Daoy (cell line): ENCODE results near the gene TPK1. TPM values are rescaled to one million over a fixed set of nuclear protein-coding genes. Genes with fewer than 3 reads are reported as not detected.
A peak's percentile ranks its signal among the peaks of the same experiment; 100 is the strongest.
"Not testable (repeated sequence)": the region's sequence is repeated elsewhere in the genome, so short reads cannot be mapped to it uniquely, and the experiment has no call there.

ENCODE experiments used
- DNase-seq: peaks from one replicate; pipeline ENCODE4 v3.0.0-alpha.2; 2015; ENCODE audit warnings: low read depth
- total RNA-seq: library from RNA; depleted of rRNA; stranded (reverse); fragments of >200 nt; shearing (Covaris generic); gene quantifications from 2 replicates; pipeline ENCODE4 v1.2.3, GENCODE V29; 2014

The TPK1 gene
- total RNA-seq, 1 experiment from 2014 or later, result 9.0 TPM

DNA sequence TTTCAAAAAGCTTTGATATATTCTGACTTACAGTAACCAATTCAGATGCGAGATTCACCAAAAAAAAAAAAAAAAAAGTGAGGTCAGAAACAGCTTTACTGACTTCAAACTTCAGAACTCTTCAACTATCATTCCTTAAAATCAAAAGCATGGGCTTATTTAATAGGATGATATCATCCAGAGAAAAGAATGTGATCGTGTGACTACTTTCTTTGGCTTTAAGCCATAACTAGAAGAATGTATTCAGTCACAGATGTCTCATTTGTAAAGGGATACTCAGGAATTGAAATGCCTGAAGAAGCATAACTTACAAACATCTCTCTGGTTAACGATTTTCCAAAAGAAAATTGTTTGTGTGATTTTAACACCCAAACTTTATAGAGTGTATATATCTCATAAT lies 11.5 kb downstream of the TPK1 start:
- peak; percentile 63 for DNase-seq

DNA sequence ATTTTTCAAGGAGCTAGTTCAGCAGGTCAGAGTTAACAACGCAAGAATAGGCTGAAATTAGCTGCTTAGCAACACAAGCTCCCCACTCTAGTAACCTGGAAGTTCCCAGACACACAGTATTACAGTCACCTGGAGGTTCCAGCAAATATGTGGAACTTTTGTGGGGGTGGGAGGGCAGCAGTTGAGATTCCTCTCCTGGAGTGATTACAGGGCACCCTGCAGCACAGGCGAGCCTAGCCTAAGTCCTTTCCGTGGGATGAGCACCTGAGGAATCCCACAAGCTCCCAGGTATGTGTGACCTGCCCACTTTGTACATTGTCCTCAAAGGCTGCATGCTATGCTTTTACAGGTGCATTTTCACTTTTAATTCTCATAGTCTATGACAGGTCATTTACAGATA lies 13.6 kb downstream of the TPK1 start:
- DNase-seq, result no peak

DNA sequence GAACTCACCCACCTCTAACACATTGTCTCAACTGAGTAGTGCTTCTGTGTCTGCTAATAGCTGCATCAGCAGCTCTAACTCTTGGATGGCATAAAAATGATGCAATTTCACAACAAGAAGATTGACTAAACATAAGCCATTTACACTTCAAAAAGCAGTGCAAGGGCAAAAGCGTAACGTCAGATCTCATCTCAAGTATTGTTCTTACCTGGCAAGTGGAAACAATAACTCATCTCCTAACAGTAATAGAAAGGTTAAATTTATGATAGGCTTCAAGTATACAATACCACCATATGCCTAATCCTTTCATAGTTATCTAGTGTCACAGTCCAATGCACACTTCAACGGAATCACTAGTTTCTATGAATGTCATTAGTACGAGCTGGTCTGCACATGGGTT lies 14.8 kb downstream of the TPK1 start:
- DNase-seq, result no peak

DNA sequence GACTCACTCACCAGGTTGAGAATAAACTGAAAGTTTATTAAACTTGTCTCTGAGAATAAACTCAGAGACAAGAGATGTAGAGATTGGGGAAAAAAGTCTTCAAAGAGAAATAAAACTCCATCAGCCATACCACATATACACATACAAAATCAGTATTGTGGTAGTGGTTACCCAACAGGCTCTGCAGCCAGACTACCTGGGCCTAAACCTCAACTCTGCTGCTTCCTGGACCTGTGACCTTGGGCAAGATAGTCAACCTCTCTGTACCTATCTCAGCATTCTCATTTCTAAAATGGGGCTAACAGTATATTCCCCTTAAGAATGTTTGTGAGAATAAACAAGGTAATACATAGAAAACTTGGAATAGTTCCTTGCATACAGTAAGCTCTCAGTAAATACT lies 15.3 kb downstream of the TPK1 start:
- DNase-seq, result no peak

DNA sequence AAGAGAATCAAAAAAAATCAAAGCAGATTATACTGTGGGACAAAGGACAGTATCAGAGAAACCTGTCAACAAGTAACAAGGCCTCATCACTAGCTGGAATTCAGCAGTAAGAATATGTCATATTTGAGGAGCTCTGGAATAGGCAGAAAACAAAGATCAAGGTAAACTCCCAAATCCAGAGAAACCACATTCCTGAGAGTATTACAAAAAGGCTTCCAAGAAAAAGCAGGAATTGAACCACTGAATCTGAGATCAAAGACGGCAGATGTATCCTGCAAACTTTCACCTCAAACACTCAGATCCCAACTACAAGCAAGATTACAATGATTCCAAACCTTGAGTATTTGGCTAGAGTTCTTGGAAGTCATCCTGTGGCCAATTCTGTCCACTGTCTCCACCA lies 16.3 kb downstream of the TPK1 start:
- no peak for DNase-seq

DNA sequence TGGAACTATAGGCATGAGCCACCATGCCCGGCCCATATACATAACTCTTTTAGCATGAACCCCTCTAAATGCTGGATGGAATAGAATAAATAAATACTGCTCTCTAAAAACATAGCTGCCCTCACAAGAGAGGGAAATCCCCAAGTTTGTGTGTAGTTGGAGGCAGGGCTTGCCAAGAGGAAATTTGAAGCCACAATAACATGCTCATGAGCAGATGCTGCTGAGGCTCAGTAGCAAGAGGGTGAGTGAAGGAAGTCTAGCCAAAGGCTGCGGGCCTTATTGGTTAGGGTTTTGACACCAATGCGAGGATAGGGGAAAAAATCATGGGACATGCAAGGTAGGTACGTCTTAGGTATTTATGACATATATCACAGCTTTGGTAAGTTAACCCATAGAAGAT lies 17.3 kb downstream of the TPK1 start:
- DNase-seq, result peak; percentile 60

DNA sequence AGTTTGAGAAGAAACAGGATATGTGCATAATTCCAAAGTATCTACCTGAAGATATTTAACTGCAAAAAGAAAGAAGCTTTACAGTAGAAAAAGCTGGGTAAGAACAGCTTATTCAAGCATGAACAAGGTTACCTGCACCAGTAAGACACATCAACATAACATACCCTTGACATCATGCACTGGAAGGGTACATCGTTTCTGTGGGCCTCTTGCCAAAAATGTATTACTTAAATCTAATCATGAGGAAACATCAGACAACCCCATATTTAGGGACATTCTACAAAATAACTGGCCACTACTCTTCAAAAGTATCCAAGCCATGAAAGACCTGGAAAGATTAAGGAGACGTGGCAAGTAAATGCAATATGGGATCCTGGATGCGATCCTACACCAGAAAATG lies 18.9 kb downstream of the TPK1 start:
- DNase-seq, result no peak

DNA sequence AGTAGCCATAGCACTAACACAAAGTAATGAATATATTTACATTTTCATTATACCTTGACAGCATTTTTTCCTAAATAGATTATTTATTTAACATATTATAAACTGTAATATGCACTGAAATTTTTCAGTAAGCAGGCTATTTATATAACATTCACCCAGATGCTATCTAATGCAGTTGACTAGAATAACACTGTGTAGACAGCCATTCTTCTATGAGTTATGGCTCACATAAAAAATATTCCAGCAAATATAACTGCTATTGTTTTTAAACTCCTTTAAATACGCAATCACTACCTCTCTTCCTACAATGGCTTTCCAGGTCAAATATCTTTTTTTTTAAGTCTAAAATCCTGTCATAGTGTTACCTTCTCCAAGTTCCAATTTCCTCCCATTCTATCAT lies 21.6 kb downstream of the TPK1 start:
- DNase-seq, result no peak

DNA sequence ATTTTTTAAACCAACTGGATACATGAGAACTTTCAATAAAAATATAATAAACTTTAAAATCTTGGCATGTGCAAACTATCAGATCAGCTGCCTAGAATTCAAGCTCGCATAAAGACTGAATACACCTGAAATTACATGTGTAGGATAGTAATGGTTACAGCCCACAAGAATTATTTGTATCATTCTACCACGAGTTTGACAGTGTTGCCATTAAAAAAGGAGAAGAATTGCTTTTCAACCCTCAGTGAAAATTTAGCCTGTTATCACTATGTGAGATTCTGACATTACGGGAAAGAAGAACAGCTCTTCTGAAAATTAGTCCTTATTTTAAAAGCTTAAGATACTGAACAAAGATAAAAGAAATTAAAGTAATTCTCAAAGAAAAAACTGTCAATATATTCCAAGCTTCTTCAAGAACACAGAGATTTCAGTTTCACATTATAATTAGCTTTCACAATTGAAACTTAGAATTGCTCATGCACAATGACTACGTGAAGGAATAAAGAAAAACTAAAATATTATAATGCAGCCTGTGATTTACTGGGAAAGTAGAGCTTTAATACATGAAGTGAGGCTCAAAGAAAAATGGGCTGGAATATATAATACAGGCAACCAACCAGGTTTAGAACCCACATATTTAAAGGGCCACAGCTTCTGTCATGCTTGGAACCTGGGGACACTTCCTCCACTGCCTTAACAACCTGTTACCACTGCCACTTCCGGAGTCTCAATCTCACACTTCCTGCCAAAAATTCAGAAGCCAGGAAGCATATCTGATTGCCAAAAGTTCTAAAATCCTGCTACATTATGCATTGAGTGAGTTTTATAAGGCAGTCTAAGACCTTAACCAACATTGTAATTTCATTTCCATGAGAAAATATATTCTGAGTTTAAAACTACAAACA lies 23.2 kb downstream of the TPK1 start:
- DNase-seq, result no peak

DNA sequence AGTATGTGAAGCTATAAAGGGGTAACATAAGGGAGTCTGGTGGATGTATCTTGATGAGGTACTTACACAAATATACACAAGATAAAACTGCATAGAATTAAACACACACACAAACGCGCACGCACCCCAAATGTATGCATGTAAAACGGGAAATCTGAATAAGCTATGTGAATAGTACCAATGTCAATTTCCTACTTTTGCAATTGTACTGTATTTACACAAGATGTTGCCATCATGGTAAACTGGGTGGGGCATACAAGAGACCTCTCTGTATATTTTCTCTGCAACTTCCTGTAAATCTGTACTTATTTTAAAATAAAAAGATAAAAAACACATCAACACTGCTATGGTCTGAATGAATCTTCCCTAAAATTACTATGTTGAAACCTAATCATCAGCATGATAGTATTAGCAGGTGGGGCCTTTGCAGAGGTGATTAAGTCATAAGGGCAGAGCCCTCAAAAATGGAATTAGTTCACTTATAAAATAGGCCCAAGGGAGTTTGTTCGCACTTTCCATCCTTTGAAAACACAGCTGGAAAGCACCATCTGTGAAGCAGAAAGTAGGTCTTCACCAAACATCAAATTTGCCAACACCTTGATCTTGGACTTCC lies 30.1 kb downstream of the TPK1 start:
- no peak for DNase-seq

DNA sequence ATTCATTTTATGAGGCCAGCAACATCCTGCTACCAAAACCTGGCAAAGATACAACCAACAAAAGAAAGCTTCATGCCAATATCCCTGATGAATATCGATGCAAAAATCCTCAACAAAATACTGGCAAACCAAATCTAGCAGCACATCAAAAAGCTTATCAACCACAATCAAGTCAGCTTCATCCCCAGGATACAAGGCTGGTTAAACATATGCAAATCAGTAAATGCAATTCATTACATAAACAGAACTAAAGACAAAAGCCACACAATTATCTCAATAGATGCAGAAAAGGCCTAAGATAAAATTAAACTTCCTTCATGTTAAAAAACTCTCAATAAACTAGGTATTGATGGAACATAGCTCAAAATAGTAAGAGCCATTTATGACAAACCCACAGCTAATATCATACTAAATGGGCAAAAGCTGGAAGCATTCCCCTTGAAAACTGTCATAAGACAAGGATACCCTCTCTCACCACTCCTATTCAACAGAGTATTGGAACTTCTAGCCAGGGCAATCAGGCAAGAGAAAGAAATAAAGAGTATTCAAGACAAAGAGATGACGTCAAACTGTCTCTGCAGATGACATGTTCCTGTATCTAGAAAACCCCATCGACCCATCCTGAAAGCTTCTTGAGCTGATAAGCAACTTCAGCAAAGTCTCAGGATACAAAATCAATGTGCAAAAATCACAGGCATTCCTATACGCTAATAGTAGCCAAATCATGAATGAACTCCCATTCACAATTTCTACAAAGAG lies 35.0 kb downstream of the TPK1 start:
- not testable (repeated sequence) for DNase-seq

DNA sequence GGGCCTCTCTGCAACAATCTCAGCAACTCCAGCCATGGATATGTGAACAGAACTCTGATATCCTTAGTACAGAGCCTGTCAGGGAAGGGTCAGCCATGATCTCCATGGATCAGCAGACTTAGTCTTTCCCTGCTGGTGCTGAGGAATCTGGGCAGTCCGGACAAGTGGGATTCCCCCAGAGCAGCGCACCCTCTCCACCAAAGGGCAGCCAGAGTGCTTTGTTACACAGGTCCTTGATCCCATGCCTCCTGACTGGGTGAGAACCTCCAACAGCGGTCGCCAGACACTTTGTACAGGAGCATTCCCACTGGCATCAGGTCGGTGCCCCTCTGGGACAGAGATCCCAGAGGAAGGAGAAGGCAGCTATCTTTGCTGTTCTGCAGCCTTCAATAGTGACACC lies 38.9 kb downstream of the TPK1 start:
- DNase-seq, result no peak

DNA sequence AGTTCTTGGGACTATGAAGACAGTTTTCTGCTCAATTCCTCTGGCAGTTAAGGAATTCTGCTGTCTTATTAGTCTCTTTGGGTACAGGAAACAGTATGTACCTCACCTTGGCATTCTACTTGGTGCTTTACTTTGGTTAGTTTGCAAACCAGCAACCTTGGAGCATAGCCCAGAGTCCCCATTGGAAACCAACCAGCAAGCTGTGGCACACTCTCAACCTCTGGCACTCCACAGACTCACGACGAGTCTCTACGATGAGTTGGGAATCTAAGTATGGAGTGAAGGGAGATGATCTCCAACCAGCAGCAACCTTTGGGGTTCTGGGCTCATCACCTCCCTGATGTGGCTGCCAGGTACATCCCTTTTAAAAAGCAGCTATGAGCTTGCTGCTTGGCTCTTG lies 43.8 kb downstream of the TPK1 start:
- DNase-seq, result no peak

DNA sequence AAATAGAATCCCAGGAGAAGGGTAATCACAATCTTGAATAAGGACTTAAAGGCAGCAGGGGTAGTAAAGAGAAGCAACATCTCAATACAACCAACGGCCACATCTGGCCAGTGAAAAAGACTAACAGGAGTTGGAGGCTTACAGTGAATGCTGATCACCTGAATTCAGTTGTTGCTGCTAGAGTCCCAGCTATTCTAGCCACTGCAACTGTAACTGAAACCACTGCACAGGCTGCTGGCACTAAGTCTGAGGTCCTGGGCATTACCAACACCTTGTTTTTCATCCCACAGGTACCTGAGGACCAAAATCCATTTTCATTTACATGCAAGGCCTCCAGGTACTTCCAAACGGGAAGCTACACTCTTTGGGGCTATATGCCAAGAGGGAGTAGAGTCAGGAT lies 44.4 kb downstream of the TPK1 start:
- no peak for DNase-seq

DNA sequence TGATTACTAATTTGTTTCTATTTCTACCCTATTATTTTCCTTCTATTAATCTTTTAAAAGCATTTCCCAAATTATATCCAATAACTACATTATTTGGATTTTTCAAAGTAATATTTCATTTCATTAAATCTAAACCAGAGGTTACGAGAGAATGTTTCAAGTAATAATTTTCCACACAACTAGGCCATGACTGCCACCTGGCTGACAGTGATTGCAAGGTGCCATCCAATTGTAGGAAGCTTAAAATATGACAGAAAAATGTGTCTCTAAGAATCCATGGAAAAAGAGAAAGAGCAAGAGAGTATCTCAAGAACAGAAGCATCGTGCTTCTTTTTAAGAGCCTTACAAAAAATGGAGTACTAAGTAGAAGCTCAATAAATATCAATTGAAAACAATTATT lies 48.7 kb downstream of the TPK1 start:
- no peak for DNase-seq

DNA sequence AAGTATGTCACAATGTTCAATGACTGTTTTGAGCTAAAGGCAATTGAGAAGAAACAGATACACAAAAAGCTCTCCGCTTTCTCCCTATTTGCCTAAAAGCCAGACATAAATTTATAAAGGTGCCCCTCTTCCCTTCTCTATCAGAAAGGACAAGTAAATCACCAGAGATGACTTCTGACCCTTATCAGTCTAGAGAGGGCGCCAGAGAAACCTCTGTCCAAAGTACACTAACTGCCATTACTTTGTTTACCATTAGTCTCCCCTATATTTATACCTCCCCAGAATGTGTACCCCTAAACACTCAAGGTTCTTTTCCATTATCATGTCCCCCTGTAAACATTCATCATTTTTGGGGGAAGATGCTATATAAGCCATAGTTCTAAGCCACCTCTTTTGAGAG lies 49.3 kb downstream of the TPK1 start:
- DNase-seq, result no peak

DNA sequence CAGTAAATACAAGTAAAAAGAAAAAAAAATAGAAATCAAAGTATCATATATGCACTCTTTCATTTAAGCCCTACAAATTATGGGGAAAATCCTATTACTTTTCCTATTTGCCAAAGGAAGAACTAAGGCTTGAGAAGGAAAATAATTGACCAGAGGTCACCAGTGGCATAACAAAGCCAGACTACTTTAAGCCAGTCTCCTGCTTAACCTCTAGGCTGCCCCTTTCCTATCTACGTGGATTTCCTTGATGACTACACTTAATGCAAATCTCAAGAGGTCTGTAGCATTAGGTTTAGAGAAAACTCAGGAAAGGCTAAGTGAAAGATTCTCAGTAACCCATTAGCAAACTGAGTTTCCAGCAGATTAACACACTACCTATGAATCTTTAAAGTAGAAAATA lies 49.8 kb downstream of the TPK1 start:
- no peak for DNase-seq

DNA sequence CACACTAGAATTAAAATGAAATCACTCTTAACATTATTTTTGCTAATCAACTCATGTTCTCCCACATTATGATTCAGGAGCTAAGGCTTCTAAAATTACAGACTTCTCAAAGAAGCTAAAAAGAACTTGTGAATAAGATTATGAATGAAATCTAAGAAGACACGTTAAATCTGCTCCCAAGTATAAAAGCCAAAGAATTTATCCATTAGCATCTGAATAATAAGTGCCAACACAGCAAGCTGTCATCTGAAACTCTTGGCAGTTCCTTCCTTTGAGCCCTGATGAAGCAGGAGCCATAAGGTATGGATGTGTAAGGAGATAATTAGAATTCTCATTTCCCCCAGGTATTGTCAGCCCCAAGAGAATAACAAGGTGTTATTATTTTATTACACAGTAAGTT lies 50.3 kb downstream of the TPK1 start:
- DNase-seq, result no peak

DNA sequence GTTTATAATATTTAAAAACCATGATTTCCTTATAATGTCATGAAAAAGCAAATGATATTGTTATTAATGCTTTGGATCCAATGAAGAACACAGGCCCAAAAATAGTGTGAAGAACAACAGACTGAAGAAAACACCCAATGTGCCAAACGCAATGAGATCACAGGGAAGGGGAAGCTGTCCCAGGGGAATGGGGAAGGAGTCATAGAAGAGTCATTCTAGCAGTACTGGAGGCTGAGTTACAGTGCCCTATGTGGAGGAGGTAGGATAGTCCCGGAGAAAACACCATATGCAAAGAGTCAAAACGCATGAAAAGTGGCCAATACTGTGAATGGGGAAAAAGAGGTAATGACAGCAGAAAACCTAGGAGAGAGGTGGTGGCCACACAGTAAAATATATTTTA lies 50.9 kb downstream of the TPK1 start:
- peak; percentile 74 for DNase-seq

DNA sequence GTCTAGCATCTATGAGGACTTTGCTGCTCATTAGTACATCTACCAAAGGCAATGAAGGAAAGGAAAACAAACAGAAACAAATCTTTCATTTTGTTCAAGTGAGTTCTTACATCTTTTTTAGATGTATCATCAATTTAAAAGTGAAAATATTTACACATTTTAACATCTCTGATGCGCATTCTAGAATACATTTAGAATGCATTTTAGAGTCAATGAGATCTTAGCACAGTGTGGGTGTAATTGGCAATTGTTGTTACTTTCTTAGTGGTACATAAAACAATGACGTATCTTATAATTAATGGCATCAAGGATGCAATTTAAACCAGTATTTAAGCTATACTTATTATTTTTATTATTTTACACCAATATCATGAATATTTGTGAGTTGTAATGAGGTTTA lies 51.4 kb downstream of the TPK1 start:
- DNase-seq, result no peak

DNA sequence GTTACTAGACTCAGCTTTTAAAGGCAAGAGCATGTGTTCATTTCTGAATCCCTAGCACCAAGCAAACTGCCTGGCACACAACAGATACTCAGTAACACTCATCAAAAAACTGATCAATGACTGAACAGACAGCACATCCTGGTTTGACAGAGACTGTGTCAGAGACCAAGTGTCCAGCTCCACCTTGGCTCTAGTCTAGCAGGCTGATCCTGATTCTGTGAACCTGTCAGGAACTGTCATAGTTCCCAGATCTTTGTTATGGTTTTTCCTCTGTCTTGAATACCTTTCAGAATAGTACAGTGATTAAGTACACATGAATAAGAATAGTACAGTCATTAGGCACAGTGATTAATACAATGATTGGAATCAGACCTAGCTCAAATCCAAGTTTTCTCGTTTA lies 53.0 kb downstream of the TPK1 start:
- DNase-seq, result no peak

DNA sequence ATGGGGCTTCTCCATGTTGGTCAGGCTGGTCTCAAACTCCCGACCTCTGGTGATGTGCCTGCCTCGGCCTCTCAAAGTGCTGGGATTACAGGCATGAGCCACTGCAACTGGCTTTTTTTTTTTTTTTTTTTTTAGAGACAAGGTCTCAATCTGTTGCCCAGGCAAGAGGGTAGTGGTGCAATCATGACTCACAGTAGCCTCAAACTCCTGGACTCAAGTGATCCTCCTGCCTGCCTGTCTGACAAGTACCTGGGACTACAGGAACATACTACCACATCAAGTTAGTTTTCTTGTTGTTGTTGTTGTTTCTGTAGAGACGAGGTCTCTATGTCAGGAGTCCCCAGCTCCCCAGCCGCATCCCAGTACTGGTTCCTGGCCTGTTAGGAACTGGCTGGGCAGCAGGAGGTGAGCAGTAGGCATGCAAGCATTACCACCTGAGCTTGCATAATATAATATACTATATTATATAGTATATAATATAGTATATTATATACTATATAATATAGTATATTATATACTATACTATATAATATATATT lies 55.7 kb downstream of the TPK1 start:
- peak; percentile 28 for DNase-seq

DNA sequence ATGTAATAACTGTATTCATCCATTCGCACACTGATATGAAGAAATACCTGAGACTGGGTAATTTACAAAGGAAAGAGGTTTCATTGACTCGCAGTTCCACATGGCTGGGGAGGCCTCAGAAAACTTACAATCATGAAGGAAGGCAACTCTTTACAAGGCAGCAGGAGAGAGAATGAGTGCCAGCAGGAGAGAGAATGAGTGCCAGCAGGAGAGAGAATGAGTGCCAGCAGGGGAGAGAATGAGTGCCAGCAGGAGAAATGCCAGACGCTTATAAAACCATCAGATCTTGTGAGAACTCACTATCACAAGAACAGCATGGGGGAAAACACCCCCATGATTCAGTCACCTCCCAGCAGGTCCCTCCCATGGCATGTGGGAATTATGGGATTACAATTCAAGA lies 58.0 kb downstream of the TPK1 start:
- DNase-seq, result not testable (repeated sequence)
